Stimulated activated CD4-positive, alpha-beta T cell treated with anti-CD3 and anti-CD28 coated beads, Interleukin-4, amount 100 ng/mL, for 24 hours (primary cell): ENCODE measurements around the gene PDZD4.
A peak's percentile ranks its signal among the peaks of the same experiment; 100 is the strongest.
"Not testable (repeated sequence)": the region's sequence is repeated elsewhere in the genome, so short reads cannot be mapped to it uniquely, and the experiment has no call there.

Experiments
- DNase-seq: peaks from one replicate; pipeline ENCODE4 v3.0.0-alpha.2; 2020

The PDZD4 gene

DNA sequence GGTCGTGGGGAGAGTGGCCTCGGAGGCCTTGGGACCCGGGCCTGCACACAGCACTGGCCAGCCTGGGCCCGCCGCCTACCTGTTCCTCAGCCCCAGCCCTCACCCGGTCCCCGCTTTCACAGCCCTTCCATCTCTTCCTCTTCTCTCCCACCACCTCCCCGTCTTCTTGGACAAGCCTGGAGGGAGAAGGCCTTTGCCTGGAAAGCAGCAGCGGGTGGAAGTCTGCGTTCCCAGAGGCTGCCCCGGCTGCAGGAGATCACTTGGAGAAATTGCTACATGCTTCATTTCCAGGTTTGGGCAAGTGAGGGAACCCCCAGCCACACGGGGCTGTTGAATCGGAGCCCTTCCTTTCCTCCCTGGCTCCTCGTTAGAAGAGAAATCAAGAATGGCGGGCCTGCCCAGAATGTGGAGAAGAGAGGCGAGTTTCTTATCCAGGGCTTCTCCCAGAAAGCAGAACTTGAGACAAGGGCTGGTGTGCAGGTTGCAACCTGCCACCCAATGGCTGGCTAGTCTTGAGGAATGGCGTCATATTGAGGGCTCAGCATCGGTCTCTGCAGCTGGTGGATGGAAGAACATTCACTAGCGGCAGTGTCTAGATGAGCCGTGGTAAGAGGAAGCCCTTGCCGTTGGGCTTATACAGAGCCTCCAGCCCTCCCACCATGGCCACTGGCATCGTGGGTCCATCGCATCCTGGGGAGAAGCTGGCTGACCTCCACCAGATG, 1.2 kb upstream of the PDZD4 start:
- DNase-seq = no peak

- DNase-seq = no peak
Measured at GRCh38 chrX:153830640-153831428, 490 bp upstream of the PDZD4 start.

GRCh38 chrX:153829549-153829798, 870 bp downstream of the PDZD4 start:
- DNase-seq = no peak

- no peak for DNase-seq
Measured at GRCh38 chrX:153828723-153829548, 1.4 kb downstream of the PDZD4 start.

- no peak for DNase-seq
Measured at GRCh38 chrX:153828308-153828707, 2.0 kb downstream of the PDZD4 start.

DNA sequence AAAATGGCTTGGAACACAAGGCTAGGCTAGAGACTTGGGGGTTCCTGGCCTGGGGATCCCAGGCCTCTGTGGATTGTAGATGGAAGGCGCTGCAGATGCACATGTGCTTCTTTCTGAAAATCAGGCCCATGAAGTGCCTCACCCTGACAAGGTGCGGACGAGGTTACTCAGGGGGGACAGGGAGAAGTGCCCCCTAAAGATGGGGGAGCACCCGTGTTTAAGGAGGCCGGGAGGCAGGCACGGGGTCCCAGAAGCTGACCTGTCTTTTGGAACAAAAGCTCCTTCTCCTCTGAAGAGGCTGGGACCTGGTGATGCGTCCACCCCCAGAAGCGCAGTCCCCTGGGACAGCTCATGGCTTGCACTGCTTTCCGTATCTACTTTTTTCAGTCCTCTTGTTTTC, 2.4 kb downstream of the PDZD4 start:
- DNase-seq = no peak

DNA sequence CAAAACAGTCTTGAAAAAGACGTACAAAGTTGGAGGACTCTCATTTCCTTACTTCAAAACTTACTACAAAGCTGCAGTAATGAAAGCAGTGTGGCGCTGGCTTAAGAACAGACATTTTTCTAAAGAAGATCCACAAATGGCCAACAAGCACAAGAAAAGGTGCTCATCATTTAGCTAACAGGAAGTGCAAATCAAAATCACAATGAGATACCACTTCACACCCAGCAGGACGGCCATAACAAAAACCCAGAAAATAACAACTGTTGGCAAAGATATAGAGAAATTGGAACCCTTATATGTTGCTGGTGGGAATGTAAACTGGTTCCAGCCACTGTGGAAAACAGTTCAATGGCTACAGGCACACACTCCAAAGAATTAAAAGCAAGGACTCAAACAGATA, 3.3 kb downstream of the PDZD4 start:
- DNase-seq = no peak

DNA sequence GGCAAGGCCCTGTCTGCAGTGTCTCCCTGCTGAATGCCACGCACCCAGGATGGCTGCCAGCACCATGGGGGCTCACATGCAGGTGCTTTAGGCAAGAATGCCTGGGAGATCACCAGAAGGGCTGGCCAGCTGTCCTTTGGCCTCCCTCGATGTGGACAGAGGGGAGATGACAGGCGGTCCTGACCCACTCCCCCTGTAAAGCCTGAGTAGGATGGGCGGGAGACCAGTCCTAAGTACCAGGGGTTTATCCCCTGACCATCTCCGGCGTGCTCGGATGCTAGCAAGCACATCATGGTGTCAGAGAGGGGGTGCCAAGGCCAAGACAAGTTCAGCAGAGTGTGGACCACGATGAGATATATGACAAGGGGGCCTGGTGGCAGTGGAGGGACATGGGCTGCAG, 5.3 kb downstream of the PDZD4 start:
- DNase-seq = no peak

DNA sequence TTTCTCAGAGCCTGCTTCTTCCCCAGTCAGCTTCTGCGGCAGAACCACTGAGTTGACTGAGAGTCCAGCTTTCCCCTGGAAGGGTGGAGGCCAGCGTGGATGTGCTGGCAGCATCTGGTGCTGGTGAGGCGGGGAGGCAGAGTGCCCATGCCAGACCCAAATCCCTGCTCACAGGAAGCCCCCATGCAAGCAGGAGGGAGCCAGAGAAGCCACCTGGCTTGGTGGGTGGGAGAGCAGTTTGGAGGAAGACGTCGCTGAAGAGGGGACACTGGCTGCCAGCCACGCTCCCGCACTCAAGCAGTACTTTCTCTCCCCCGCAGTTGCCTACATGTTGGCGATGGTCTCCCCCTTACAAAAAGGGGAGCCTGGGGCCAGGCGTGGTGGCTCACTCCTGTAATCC, 6.0 kb downstream of the PDZD4 start:
- DNase-seq = no peak

DNA sequence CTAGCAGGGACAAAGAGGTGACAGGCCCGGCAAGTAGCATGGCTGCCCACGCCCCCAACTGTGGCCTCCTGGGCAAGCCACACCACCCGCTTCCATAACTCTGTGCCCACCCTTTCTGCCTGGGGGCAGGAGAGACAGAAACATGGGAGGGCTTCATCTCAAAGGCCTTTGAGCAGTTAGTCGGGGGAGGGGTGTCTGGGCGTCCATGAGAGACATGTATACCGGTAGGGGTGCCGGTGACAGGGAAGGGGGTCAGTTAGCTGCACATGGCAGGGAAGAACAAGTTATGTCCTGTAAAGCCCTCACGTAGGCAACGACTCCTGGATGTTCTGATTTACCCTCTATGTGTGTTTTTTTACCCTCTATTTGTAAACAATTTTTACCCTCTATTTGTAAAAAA, 9.3 kb downstream of the PDZD4 start:
- DNase-seq = no peak

DNA sequence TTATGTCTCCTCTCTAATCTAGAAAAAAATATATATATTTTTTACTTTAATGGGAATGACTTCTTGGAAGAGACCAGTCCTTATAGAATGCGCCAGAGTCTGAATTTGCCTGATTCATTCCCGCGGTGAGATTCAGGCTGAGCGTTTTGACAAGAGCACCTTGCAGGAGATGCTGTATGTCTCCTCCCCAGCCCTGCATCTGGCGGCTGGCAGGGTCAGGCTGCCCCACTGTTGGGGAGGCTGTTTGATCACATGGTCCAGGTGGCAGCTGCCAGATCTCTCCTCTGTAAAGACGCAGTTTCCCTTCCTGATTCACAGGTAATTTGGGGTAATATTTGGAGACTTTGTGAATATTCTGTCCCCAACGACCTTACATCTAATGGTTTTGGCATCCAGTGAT, 9.7 kb downstream of the PDZD4 start:
- no peak for DNase-seq

DNA sequence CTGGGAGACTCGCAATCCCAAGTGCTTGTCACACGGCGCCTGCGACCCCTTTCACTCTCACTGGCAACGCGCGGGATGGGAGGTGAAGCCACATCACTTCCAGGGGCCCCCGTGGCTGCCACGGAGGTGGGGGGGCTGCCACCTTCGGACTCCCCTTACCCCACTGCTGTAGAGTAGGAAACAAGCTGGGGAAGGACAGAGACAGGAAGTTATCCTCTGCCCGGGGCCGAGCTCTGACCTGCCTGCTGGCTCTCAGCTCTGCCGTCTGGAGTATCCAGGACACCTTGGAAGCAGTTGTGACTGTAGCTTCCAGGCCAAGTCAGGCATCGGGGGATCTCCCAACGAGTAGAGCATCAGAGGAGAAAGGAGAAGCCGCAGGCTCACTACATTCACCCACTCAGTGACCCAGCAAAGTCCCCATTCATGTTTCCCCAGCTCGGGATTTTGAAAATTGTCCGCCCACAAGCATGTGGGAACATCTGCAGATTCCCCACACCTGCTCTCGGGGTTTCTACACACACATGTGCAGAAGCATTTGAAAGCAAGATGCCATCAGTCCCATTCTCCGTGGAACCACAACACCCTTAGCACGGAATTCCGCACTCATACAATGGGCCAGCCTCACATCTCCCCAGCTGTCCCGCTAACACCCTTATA, 10.8 kb downstream of the PDZD4 start:
- DNase-seq = no peak

GRCh38 chrX:153818571-153819383, 11.6 kb downstream of the PDZD4 start:
- peak; percentile 40 for DNase-seq

DNA sequence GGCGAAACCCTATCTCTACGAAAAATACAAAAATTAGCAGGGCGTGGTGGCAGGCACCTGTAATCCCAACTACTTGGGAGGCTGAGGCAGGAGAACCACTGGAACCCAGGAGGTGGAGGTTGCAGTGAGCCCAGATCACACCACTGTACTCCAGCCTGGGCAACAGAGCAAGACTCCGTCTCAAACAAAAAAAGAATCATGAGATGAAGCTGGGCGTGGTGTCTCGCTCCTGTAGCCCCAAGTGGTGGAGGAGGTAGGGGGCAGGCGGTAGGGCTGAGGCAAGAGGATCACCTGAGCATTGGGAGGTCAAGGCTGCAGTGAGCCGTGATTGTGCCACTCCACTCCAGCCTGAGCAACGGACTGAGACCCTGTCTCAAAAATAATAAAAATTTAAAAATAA, 12.3 kb downstream of the PDZD4 start:
- not testable (repeated sequence) for DNase-seq

DNA sequence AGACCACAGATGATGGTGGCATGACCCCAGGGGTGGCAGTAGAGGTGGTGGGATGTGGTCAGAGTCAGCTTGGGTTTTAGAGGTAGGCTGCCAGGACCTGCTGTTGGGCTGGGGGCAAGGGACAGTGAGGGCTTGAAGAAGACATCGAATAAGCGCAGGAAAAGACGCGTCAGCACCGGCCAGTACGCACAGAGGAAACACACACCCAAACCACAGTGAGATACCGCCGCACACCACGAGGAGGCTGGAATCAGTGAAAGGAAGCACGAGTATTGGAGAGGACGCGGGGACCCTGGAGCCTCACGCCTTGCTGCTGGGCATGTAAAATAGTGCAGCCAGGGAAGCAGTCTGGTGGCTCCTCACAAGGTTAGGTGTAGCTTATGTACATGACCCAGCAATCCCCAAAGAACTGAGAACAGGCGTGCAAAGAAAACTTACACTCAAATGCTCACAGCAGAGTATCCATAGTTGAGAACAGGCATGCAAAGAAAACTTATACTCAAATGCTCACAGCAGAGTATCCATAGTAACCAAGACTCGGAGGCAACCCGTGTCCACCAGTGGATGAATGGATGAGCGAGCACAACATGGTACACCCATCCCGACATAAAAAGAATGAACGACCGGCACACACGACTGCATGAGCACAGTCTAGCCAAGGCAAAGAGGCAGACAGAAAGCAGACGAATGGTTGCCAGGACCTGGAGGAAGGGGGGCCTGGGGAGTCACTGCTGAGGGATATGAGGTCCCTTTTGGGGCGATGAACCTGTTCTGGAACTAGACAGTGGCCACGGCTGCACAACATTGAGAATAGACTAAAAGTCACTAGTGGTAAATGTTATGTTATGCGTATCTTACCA, 13.3 kb downstream of the PDZD4 start:
- DNase-seq = peak; percentile 27

DNA sequence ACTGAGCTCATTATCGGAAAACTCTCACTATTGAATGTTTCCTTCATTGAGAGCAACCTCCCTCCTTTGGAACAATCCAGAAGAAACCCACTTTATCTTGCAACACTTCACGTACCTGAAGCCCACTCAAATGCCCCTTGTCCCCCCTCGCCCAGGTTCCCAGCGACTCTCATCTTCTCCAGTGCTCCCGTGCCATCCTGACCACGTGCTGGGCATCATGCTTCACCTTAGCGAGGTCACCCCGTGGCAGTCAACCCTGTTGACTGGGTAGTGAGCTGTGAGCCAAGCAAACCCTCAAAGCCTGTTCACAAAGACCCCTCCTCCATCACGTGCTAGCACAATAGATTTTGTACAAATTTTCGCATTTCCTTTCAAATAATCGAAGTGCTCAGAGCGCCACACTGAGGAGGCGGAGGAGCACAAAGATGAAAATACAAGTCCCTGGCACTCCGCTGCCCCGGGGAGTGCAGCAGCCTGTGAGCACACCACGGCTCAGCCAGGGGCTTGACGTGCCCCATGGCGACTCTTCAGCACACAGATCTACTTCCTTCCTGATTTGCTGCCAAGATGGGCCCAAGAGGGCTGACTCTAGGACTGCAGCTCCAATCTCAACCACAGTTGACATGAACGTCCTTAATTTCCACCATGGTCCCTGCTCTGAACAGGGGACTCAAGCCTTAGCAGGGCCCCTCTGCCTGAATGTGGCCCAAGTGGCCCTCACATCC, 15.6 kb downstream of the PDZD4 start:
- no peak for DNase-seq

GRCh38 chrX:153813161-153813560, 17.2 kb downstream of the PDZD4 start:
- DNase-seq = no peak

DNA sequence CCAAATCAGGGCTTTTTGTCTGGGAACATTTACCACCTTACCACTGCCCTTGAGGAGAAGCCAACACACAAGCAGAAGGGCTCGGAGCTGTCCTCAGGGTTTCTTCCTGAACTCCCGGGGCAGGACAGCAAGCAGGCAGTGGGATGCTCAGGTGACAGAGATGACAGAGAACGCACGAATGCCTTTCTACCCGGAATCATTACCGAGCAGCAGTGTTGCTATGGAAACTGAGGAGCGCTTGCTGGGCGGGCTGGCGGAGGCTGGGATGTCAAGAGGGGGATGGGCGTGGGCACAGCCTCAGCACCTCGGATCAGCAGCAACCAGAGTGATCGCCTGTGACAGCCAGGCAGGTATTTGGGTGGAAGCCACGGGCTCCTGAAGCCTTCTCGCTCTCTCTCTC, 18.1 kb downstream of the PDZD4 start:
- DNase-seq = no peak

DNA sequence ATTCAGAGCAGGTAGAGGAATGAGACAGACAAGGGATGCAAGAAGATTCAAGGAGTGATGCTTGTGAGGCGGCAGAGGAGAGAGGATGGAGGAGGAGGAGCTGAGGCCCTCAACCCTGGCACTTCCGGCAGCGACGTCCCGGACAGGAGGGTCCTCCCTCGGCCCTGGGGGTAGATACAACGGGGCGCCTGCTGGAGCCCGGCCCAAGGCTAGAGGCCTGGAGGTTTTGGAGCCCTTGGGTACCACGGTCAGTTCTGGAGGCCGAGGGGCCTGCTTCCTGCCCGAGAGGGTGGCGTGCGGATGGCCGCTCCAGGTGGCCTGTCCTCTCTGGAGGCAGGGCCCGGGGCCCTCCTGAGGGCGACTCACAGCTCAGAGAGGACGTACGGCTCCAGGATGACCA, 22.4 kb downstream of the PDZD4 start:
- no peak for DNase-seq

DNA sequence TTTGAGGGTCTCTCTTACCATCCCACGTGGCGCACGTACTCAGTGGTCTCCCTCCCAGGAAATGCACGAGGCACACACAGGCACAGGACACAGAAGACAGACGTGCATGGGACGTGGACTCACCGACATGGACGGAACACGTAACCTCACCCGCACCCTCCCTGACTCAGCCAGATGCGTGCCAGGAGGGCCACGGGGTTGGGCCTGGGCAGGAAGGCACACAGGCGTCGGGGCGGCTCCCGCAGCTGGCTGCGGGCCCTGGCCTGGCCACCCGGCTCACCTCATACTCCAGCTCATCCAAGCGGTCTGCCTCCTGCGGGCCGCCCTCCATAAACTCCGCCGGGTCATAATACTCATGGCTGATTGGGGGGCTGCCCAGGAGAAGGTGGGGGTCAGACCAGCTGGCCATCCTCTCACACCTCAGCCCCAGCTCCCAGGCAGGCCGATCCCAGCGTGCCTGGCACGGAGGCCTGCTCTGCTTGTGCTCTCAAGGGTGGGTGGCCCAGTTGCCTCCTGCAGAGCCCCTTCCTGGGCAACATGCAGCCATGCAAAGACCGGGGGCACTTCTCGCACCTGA, 23.3 kb downstream of the PDZD4 start:
- no peak for DNase-seq

GRCh38 chrX:153805436-153805835, 24.9 kb downstream of the PDZD4 start:
- DNase-seq = no peak
